ENCODE measurements around the gene ROR2.

- TF ChIP-seq POLR2A (IDR thresholded peaks at IDR 0.05; ENCODE audit: low read depth, low read length): no peak
- TF ChIP-seq TAF1 (IDR thresholded peaks at IDR 0.05; ENCODE audit: low read depth, low read length): no peak
- no peak for TF ChIP-seq POLR2AphosphoS5 (IDR thresholded peaks at IDR 0.05; ENCODE audit: low read depth, low read length)
- TF ChIP-seq SPI1 (IDR thresholded peaks at IDR 0.05; ENCODE audit: low read depth, low read length): no peak
- TF ChIP-seq PAX5 (IDR thresholded peaks at IDR 0.05; ENCODE audit: insufficient read depth, low read length, severe bottlenecking): no peak
Measured at GRCh38 chr9:91810286-91810905, 139.6 kb downstream of the ROR2 start.
